K562 (cell line): Measurements from ENCODE around the gene DGCR8. TPM values are rescaled to one million over a fixed set of nuclear protein-coding genes. Genes with fewer than 3 reads are reported as not detected.

Source experiments
- ARHGAP35 ChIP-seq: fragments of 450-650 bp; IDR thresholded peaks from 2 replicates; pipeline ENCODE4 v1.6.1; 2018; ENCODE audit not compliant: partially characterized antibody
- CREM ChIP-seq: IDR thresholded peaks from 2 replicates; pipeline ENCODE4 v1.6.1; 2014; ENCODE audit warnings: antibody characterized with exemption, low read depth
- NONO ChIP-seq, 2 experiments: fragments of 200-400 bp in 1 of 2; fragments of 450-650 bp in 1 of 2; formaldehyde crosslinking in 1 of 2; IDR thresholded peaks; 2 replicates each; pipeline ENCODE4 v1.6.1; 2017; ENCODE audit warnings: low read depth in 2 of 2, mild to moderate bottlenecking in 2 of 2, moderate library complexity in 2 of 2, low read length in 1 of 2
- POLR2B ChIP-seq: fragments of 450-650 bp; IDR thresholded peaks from 2 replicates; pipeline ENCODE4 v1.6.1; 2018; ENCODE audit warnings: low read depth; ENCODE audit not compliant: partially characterized antibody
- PTBP1 ChIP-seq: fragments of 200-400 bp; formaldehyde crosslinking; IDR thresholded peaks from 2 replicates; pipeline ENCODE4 v1.6.1; 2017; ENCODE audit warnings: low read depth, low read length
- RAD21 ChIP-seq, 2 experiments: fragments of 250-450 bp in 1 of 2; fragments of 450-650 bp in 1 of 2; sonication (Bioruptor Pico) in 1 of 2; formaldehyde crosslinking in 1 of 2; IDR thresholded peaks in 1 of 2; conservative IDR thresholded peaks in 1 of 2; 2 replicates each; pipeline versions ENCODE4 v1.4.0 to v1.8.0; 2020 to 2022; ENCODE audit warnings: mild to moderate bottlenecking in 2 of 2, moderate library complexity in 1 of 2
- ZNF436 ChIP-seq: fragments of 250-450, 450-650 bp; sonication (Bioruptor Pico); formaldehyde crosslinking; IDR thresholded peaks from 2 replicates; pipeline ENCODE4 v1.7.0; 2020; ENCODE audit warnings: mild to moderate bottlenecking
- ZSCAN29 ChIP-seq: fragments of 450-650 bp; IDR thresholded peaks from 2 replicates; pipeline ENCODE4 v1.6.1; 2017
- polyA plus RNA-seq, 8 experiments: library from polyadenylated mRNA; depleted of rRNA in 4 of 8; stranded (reverse) in 5 of 8; unstranded in 3 of 8; fragments of >200 nt; fragmentation: Nextera tagmentation in 2 of 8; fragmentation: Illumina TruSeq in 1 of 8; extraction: Ambion mirVana in 2 of 8; extraction: Trizol in 1 of 8; gene quantifications; 2 replicates each; pipeline versions ENCODE4 v1.2.1 to v1.2.3, GENCODE V29; 2011 to 2014; ENCODE audit warnings: inconsistent platforms in 1 of 8, missing spikeins in 1 of 8
- total RNA-seq, 7 experiments: library from RNA; depleted of rRNA in 6 of 7; stranded (reverse); fragments of >200 nt in 6 of 7; fragmentation: Illumina TruSeq in 2 of 7; extraction: Trizol in 2 of 7; gene quantifications; 2 replicates each; pipeline versions ENCODE4 v1.2.1 to v1.2.3, GENCODE V29; 2011 to 2021; ENCODE audit warnings: low replicate concordance in 1 of 7
- TF ChIP-seq, protein P1 (sequence below): fragments of 150-350 bp; IDR thresholded peaks from 2 replicates; pipeline ENCODE4 v1.6.1; 2014; ENCODE audit warnings: low read depth, mild to moderate bottlenecking, low read length, borderline replicate concordance
- TF ChIP-seq, protein P2 (sequence below): sonication (generic); formaldehyde crosslinking; IDR thresholded peaks from 2 replicates; pipeline ENCODE4 v1.8.0; 2022; ENCODE audit warnings: mild to moderate bottlenecking, missing genetic modification reagents
- TF ChIP-seq, protein P3 (sequence below): fragments of 250-450 bp; sonication (Bioruptor Pico); IDR thresholded peaks from 2 replicates; pipeline ENCODE4 v1.8.0; 2022; ENCODE audit warnings: moderate library complexity, mild to moderate bottlenecking, inconsistent platforms
- TF ChIP-seq, protein P4 (sequence below), 2 experiments: fragments of 450-650 bp; formaldehyde crosslinking in 1 of 2; IDR thresholded peaks; 2 replicates each; pipeline versions ENCODE4 v1.4.0 to v1.6.1; 2014 to 2020; ENCODE audit warnings: mild to moderate bottlenecking in 2 of 2, borderline replicate concordance in 1 of 2, low read depth in 1 of 2

The DGCR8 gene
- total and polyA plus RNA-seq, 9 of the 15 experiments (the other 6 are each of a cell fraction or from before 2014, with no cell fraction given), result 5.9 to 144 (median 80.1) TPM

DNA sequence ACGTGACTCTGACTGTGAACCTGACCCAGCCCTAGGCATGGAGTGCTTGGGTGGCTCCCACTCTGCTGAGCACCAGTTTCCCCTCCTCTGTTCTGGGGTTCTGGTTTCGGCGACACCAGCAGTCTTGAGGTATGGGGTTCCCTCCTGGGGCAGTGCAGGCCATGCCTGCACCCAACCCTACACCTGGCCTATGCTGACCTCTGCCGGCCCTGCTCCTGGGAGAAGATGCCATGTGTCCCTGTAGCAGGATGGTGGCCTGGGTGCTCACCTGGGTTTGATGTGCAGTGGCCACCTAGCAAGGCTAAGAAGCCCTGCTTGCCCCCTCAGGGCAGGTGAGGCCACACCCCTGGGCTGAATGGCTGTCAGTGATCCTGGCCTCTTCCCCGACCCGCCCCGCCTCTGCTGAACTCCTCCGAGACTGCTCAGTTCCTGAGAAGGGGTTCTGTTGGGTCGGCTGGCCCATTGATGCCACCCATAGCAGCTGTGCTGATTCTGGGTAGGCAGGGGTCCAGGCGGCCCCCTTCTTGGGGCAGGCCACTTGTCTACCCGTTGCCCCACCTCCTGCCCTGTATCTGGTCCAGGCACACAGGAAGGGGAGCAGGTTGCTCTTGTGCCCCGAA, 54.0 kb downstream of the DGCR8 start (continued):
- TF ChIP-seq ZNF436 (CRISPR knock-in tag) (no peak), RAD21 (CRISPR knock-in tag; conservative IDR thresholded peaks at IDR 0.05 in 1 of 2, IDR thresholded peaks at IDR 0.05 in 1 of 2) (peak in 1 of 2 experiments; percentile 56; a peak in 2 of 4 replicates), ARHGAP35 (no peak), CREM (peak; percentile 10; the same call in 1 of the 2 replicates), PTBP1 (no peak), ZSCAN29 (no peak), POLR2B (no peak), NONO (IDR thresholded peaks at IDR 0.05; ENCODE audit: low read depth in 2 of 2, low read length in 1 of 2) (0 out of 4 replicates have a peak, but pooled peaks of 1 of the 2 experiments have one; percentile 22)
- TF ChIP-seq, protein P1, sequence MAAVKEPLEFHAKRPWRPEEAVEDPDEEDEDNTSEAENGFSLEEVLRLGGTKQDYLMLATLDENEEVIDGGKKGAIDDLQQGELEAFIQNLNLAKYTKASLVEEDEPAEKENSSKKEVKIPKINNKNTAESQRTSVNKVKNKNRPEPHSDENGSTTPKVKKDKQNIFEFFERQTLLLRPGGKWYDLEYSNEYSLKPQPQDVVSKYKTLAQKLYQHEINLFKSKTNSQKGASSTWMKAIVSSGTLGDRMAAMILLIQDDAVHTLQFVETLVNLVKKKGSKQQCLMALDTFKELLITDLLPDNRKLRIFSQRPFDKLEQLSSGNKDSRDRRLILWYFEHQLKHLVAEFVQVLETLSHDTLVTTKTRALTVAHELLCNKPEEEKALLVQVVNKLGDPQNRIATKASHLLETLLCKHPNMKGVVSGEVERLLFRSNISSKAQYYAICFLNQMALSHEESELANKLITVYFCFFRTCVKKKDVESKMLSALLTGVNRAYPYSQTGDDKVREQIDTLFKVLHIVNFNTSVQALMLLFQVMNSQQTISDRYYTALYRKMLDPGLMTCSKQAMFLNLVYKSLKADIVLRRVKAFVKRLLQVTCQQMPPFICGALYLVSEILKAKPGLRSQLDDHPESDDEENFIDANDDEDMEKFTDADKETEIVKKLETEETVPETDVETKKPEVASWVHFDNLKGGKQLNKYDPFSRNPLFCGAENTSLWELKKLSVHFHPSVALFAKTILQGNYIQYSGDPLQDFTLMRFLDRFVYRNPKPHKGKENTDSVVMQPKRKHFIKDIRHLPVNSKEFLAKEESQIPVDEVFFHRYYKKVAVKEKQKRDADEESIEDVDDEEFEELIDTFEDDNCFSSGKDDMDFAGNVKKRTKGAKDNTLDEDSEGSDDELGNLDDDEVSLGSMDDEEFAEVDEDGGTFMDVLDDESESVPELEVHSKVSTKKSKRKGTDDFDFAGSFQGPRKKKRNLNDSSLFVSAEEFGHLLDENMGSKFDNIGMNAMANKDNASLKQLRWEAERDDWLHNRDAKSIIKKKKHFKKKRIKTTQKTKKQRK, result no peak
- TF ChIP-seq, protein P2, sequence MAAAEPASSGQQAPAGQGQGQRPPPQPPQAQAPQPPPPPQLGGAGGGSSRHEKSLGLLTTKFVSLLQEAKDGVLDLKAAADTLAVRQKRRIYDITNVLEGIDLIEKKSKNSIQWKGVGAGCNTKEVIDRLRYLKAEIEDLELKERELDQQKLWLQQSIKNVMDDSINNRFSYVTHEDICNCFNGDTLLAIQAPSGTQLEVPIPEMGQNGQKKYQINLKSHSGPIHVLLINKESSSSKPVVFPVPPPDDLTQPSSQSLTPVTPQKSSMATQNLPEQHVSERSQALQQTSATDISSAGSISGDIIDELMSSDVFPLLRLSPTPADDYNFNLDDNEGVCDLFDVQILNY, result no peak
- TF ChIP-seq, protein P3, sequence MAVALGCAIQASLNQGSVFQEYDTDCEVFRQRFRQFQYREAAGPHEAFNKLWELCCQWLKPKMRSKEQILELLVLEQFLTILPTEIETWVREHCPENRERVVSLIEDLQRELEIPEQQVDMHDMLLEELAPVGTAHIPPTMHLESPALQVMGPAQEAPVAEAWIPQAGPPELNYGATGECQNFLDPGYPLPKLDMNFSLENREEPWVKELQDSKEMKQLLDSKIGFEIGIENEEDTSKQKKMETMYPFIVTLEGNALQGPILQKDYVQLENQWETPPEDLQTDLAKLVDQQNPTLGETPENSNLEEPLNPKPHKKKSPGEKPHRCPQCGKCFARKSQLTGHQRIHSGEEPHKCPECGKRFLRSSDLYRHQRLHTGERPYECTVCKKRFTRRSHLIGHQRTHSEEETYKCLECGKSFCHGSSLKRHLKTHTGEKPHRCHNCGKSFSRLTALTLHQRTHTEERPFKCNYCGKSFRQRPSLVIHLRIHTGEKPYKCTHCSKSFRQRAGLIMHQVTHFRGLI, result no peak
- TF ChIP-seq, protein P4, sequence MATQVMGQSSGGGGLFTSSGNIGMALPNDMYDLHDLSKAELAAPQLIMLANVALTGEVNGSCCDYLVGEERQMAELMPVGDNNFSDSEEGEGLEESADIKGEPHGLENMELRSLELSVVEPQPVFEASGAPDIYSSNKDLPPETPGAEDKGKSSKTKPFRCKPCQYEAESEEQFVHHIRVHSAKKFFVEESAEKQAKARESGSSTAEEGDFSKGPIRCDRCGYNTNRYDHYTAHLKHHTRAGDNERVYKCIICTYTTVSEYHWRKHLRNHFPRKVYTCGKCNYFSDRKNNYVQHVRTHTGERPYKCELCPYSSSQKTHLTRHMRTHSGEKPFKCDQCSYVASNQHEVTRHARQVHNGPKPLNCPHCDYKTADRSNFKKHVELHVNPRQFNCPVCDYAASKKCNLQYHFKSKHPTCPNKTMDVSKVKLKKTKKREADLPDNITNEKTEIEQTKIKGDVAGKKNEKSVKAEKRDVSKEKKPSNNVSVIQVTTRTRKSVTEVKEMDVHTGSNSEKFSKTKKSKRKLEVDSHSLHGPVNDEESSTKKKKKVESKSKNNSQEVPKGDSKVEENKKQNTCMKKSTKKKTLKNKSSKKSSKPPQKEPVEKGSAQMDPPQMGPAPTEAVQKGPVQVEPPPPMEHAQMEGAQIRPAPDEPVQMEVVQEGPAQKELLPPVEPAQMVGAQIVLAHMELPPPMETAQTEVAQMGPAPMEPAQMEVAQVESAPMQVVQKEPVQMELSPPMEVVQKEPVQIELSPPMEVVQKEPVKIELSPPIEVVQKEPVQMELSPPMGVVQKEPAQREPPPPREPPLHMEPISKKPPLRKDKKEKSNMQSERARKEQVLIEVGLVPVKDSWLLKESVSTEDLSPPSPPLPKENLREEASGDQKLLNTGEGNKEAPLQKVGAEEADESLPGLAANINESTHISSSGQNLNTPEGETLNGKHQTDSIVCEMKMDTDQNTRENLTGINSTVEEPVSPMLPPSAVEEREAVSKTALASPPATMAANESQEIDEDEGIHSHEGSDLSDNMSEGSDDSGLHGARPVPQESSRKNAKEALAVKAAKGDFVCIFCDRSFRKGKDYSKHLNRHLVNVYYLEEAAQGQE (IDR thresholded peaks at IDR 0.05; ENCODE audit: borderline replicate concordance), result no peak
- TF ChIP-seq, protein P4 (CRISPR knock-in tag; IDR thresholded peaks at IDR 0.05; ENCODE audit: low read depth), result no peak
